Measurements from ENCODE around the gene TEF.

DNA sequence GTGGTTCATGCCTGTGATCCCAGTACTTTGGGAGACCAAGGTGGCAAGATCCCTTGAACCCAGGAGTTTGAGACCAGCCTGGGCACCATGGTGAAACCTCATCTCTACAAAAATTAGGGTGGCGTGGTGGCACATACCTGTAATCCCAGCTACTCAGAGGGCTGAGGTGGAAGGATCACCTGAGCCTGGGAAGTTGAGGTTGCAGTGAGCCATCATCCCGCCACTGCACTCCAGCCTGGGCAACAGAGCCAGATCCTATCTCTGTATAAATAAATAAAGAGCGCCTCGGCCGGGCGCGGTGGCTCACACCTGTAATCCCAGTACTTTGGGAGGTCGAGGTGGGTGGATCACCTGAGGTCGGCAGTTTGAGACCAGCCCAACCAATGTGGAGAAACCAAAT is 37.0 kb downstream of the TEF start:
- TF ChIP-seq ZFP30 (CRISPR knock-in tag; IDR thresholded peaks at IDR 0.05) (no peak), ARNTL (CRISPR knock-in tag; IDR thresholded peaks at IDR 0.05; ENCODE audit: borderline replicate concordance, low read depth) (no peak), ZFP3 (CRISPR knock-in tag; IDR thresholded peaks at IDR 0.05) (no peak), ISL1 (CRISPR knock-in tag; IDR thresholded peaks at IDR 0.05) (no peak)
- TF ChIP-seq, protein P1, sequence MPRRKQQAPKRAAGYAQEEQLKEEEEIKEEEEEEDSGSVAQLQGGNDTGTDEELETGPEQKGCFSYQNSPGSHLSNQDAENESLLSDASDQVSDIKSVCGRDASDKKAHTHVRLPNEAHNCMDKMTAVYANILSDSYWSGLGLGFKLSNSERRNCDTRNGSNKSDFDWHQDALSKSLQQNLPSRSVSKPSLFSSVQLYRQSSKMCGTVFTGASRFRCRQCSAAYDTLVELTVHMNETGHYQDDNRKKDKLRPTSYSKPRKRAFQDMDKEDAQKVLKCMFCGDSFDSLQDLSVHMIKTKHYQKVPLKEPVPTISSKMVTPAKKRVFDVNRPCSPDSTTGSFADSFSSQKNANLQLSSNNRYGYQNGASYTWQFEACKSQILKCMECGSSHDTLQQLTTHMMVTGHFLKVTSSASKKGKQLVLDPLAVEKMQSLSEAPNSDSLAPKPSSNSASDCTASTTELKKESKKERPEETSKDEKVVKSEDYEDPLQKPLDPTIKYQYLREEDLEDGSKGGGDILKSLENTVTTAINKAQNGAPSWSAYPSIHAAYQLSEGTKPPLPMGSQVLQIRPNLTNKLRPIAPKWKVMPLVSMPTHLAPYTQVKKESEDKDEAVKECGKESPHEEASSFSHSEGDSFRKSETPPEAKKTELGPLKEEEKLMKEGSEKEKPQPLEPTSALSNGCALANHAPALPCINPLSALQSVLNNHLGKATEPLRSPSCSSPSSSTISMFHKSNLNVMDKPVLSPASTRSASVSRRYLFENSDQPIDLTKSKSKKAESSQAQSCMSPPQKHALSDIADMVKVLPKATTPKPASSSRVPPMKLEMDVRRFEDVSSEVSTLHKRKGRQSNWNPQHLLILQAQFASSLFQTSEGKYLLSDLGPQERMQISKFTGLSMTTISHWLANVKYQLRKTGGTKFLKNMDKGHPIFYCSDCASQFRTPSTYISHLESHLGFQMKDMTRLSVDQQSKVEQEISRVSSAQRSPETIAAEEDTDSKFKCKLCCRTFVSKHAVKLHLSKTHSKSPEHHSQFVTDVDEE (CRISPR knock-in tag; IDR thresholded peaks at IDR 0.05): no peak

Measured in SK-N-SH treated with all-trans-retinoic acid at 6 μM for 48 hours (cell line).